Spinal cord (tissue), 10 donors: ENCODE data around the gene CRYGN. TPM values are rescaled to one million over a fixed set of nuclear protein-coding genes. Genes with fewer than 3 reads are reported as not detected.

Experiments
- DNase-seq, 6 donors: peaks; one replicate each; pipeline versions ENCODE4 v3.0.0 to v3.0.0-alpha.2; 2013 to 2015; ENCODE audit warnings: low spot score in 6 of 6, low read depth in 4 of 6
- H3K27ac ChIP-seq: one replicate; pipeline ENCODE4 v1.5.1; 2013; ENCODE audit warnings: low read depth, low read length, control low read depth
- H3K27me3 ChIP-seq: one replicate; pipeline ENCODE4 v1.6.1; 2013; ENCODE audit warnings: low read length; ENCODE audit not compliant: control insufficient read depth, insufficient read depth
- H3K36me3 ChIP-seq: one replicate; pipeline ENCODE4 v1.6.1; 2013; ENCODE audit warnings: low read length; ENCODE audit not compliant: control insufficient read depth, insufficient read depth
- H3K4me1 ChIP-seq: one replicate; pipeline ENCODE4 v1.6.1; 2013; ENCODE audit warnings: low read length; ENCODE audit not compliant: control insufficient read depth, insufficient read depth
- H3K4me3 ChIP-seq: one replicate; pipeline ENCODE4 v1.5.1; 2013; ENCODE audit warnings: low read depth, low read length, control low read depth
- H3K9me3 ChIP-seq: one replicate; pipeline ENCODE4 v1.6.1; 2013; ENCODE audit warnings: low read length; ENCODE audit not compliant: control insufficient read depth, insufficient read depth
- WGBS: methylation state at CpG from one replicate; pipeline ENCODE4 v1.1.5; 2013; ENCODE audit warnings: missing lambda C conversion rate; ENCODE audit not compliant: insufficient coverage; 5-methylcytosine and 5-hydroxymethylcytosine counted together
- polyA plus RNA-seq, 2 donors: library from polyadenylated mRNA; unstranded; fragments of 120-200 nt; gene quantifications; one replicate each; pipeline ENCODE4 v1.2.1, GENCODE V29; 2013; ENCODE audit not compliant: insufficient read length in 2 of 2
- total RNA-seq, 2 donors: library from RNA; depleted of rRNA in 1 of 2; stranded (reverse); fragments of 120-200 nt in 1 of 2; fragments of >200 nt in 1 of 2; gene quantifications; one replicate each; pipeline versions ENCODE4 v1.2.3 to v1.2.4, GENCODE V29; 2013 to 2014
- donor health status: healthy.

The CRYGN gene
- total and polyA plus RNA-seq, 4 donors = 0.55 to 10.3 (median 2.2) TPM

- no CpG with 5 or more reads among the region's 5 CpGs for WGBS
- DNase-seq = no peak
Observed at GRCh38 chr7:151429237-151429559, 10.7 kb downstream of the CRYGN start.

GRCh38 chr7:151428378-151429236 lies 11.3 kb downstream of the CRYGN start:
- Histone ChIP-seq H3K27me3 (no peaks in the 10 kb centered on the region), H3K27ac (peak overlapping the region; percentile 89), H3K4me3 (no peak overlapping the region), H3K9me3 (no peaks in the 10 kb centered on the region), H3K36me3 (no peaks in the 10 kb centered on the region), H3K4me1 (peaks cover 45% of the 10 kb centered on the region)
- 19% methylated on average over 8 of the region's 13 CpGs for WGBS
- DNase-seq = peak in 2 of 6 donors; percentile 36 to 76

More at GRCh38 chr7:151429237-151429559, 10.7 kb downstream of the CRYGN start:
- Histone ChIP-seq H3K4me1 (peaks cover 45% of the 10 kb centered on the region), H3K27me3 (no peaks in the 10 kb centered on the region), H3K36me3 (no peaks in the 10 kb centered on the region), H3K9me3 (no peaks in the 10 kb centered on the region), H3K4me3 (no peak overlapping the region), H3K27ac (peak overlapping the region; percentile 89)

- peak in 1 of 6 donors; percentile 76 for DNase-seq
- Histone ChIP-seq H3K9me3 (no peaks in the 10 kb centered on the region), H3K27me3 (no peaks in the 10 kb centered on the region), H3K4me1 (peaks cover 45% of the 10 kb centered on the region), H3K27ac (peak overlapping the region; percentile 89), H3K4me3 (no peak overlapping the region), H3K36me3 (no peaks in the 10 kb centered on the region)
- WGBS = 88% methylated on average over 4 of the region's 10 CpGs
Observed at GRCh38 chr7:151427705-151428377, 12.1 kb downstream of the CRYGN start.

GRCh38 chr7:151426904-151427704 lies 12.8 kb downstream of the CRYGN start:
- no peaks in the 10 kb centered on the region for H3K9me3 ChIP-seq

GRCh38 chr7:151426441-151426903 lies 13.5 kb downstream of the CRYGN start:
- H3K4me3 ChIP-seq = no peak overlapping the region
- no peaks in the 10 kb centered on the region for H3K36me3 ChIP-seq
- no peaks in the 10 kb centered on the region for H3K9me3 ChIP-seq
- H3K27me3 ChIP-seq = no peaks in the 10 kb centered on the region
- H3K27ac ChIP-seq = peak overlapping the region; percentile 89
- peaks cover 45% of the 10 kb centered on the region for H3K4me1 ChIP-seq
- peak in 1 of 6 donors; percentile 90 for DNase-seq
- 68% methylated on average over 10 of the region's 14 CpGs for WGBS

More at GRCh38 chr7:151426904-151427704, 12.8 kb downstream of the CRYGN start:
- DNase-seq = no peak
- Histone ChIP-seq H3K27ac (peak overlapping the region; percentile 89), H3K4me3 (no peak overlapping the region), H3K36me3 (no peaks in the 10 kb centered on the region), H3K27me3 (no peaks in the 10 kb centered on the region), H3K4me1 (peaks cover 45% of the 10 kb centered on the region)
- 85% methylated on average over 17 of the region's 23 CpGs for WGBS

GRCh38 chr7:151425670-151426440 lies 14.1 kb downstream of the CRYGN start:
- Histone ChIP-seq H3K27ac (peak overlapping the region; percentile 89), H3K4me3 (no peak overlapping the region), H3K4me1 (peaks cover 43% of the 10 kb centered on the region), H3K36me3 (no peaks in the 10 kb centered on the region), H3K9me3 (no peaks in the 10 kb centered on the region), H3K27me3 (no peaks in the 10 kb centered on the region)
- 57% methylated on average over 2 of the region's 7 CpGs for WGBS
- DNase-seq = no peak

- no peak overlapping the region for H3K27ac ChIP-seq
- 83% methylated on average over 5 of the region's 5 CpGs for WGBS
- no peak for DNase-seq
- H3K9me3 ChIP-seq = no peaks in the 10 kb centered on the region
- H3K27me3 ChIP-seq = no peaks in the 10 kb centered on the region
- H3K4me3 ChIP-seq = no peak overlapping the region
- H3K4me1 ChIP-seq = peaks cover 34% of the 10 kb centered on the region
- no peaks in the 10 kb centered on the region for H3K36me3 ChIP-seq
Observed at GRCh38 chr7:151424799-151425198, 15.1 kb downstream of the CRYGN start.

- Histone ChIP-seq H3K27me3 (no peaks in the 10 kb centered on the region), H3K4me3 (no peak overlapping the region), H3K4me1 (peaks cover 25% of the 10 kb centered on the region), H3K36me3 (no peaks in the 10 kb centered on the region), H3K27ac (no peak overlapping the region), H3K9me3 (no peaks in the 10 kb centered on the region)
- no peak for DNase-seq
- WGBS = 100% methylated on average over 2 of the region's 5 CpGs
Observed at GRCh38 chr7:151423936-151424335, 16.0 kb downstream of the CRYGN start.

- H3K4me1 ChIP-seq = peaks cover 18% of the 10 kb centered on the region
- H3K4me3 ChIP-seq = no peak overlapping the region
- WGBS = 90% methylated on average over 7 of the region's 7 CpGs
- no peaks in the 10 kb centered on the region for H3K9me3 ChIP-seq
- H3K27ac ChIP-seq = no peak overlapping the region
- no peaks in the 10 kb centered on the region for H3K27me3 ChIP-seq
- no peak for DNase-seq
- H3K36me3 ChIP-seq = no peaks in the 10 kb centered on the region
Observed at GRCh38 chr7:151423226-151423625, 16.7 kb downstream of the CRYGN start.
